Aorta (tissue), 5 donors: Measurements from ENCODE around the gene TRIM8. TPM values are rescaled to one million over a fixed set of nuclear protein-coding genes. Genes with fewer than 3 reads are reported as not detected.

Source experiments
- ATAC-seq: fragments of 200-7000 bp; cut with Tn5 transposase; one replicate; pipeline ENCODE4 v1.9.1; 2022; ENCODE audit warnings: moderate library complexity; ENCODE audit not compliant: low FRiP score
- DNase-seq, 2 donors: peaks; one replicate each; pipeline ENCODE4 v3.0.0-alpha.2; 2020
- H3K27ac ChIP-seq, 2 donors: one replicate each; pipeline ENCODE4 v1.5.1; 2013; ENCODE audit warnings: low read length in 2 of 2, mild to moderate bottlenecking in 2 of 2, moderate library complexity in 2 of 2, control low read depth in 1 of 2, inconsistent platforms in 1 of 2, low read depth in 1 of 2
- H3K27me3 ChIP-seq, 2 donors: one replicate each; pipeline ENCODE4 v1.6.1; 2013; ENCODE audit warnings: control low read depth in 1 of 2, low read length in 1 of 2, mild to moderate bottlenecking in 1 of 2, moderate library complexity in 1 of 2; ENCODE audit not compliant: insufficient read depth in 2 of 2, control insufficient read depth in 1 of 2
- H3K36me3 ChIP-seq, 2 donors: one replicate each; pipeline ENCODE4 v1.6.1; 2013; ENCODE audit warnings: control low read depth in 1 of 2, low read length in 1 of 2, mild to moderate bottlenecking in 1 of 2; ENCODE audit not compliant: insufficient read depth in 2 of 2, control insufficient read depth in 1 of 2
- H3K4me1 ChIP-seq, 2 donors: one replicate each; pipeline ENCODE4 v1.6.1; 2013; ENCODE audit warnings: low read length in 2 of 2, control low read depth in 1 of 2, mild to moderate bottlenecking in 1 of 2, moderate library complexity in 1 of 2; ENCODE audit not compliant: insufficient read depth in 2 of 2, control insufficient read depth in 1 of 2
- H3K4me3 ChIP-seq, 2 donors: one replicate each; pipeline ENCODE4 v1.5.1; 2013; ENCODE audit warnings: low read length in 2 of 2, control low read depth in 1 of 2, mild to moderate bottlenecking in 1 of 2
- H3K9me3 ChIP-seq: one replicate; pipeline ENCODE4 v1.6.1; 2013; ENCODE audit warnings: mild to moderate bottlenecking, low read length; ENCODE audit not compliant: control insufficient read depth
- WGBS, 2 donors: extraction: QIAGEN DNeasy Blood & Tissue Kit; methylation state at CpG; one replicate each; pipeline ENCODE4 v1.1.7; 2013; 5-methylcytosine and 5-hydroxymethylcytosine counted together
- intact Hi-C, 2 donors: fragments of 100-400 bp; cut with DNase I; formaldehyde crosslinking; loops; one replicate each; pipeline versions ENCODE4 v1.14.2 to v1.15.0; 2022
- polyA plus RNA-seq, 2 donors: library from polyadenylated mRNA; stranded (reverse); fragments of 200-250 nt; gene quantifications; one replicate each; pipeline ENCODE4 v1.2.3, GENCODE V29; 2013
- total RNA-seq, 2 donors: library from RNA; stranded (reverse); fragmentation: NEBNext Ultra II Directional; extraction: Animal tissue kit (Norgen Biotek cat#: 25700); gene quantifications; one replicate each; pipeline ENCODE4 v1.2.1, GENCODE V29; 2021
- donor health status: healthy with polysubstance abuse.
- donor health status: Bipolar disorder and iron deficiency.
- donor health status: DM: no; HTN: no; CAD: no.
- donor health status: DM: no; HTN: no; CAD: no.
- donor health status: DM: yes; HTN: yes; CAD: no.

TRIM8 gene
- total and polyA plus RNA-seq, 4 donors = 40.6 to 189 (median 99.2) TPM

GRCh38 chr10:102701796-102702195 lies 57.5 kb downstream of the TRIM8 start:
- H3K27ac ChIP-seq = no peak overlapping the region
- intact Hi-C loops = no loop called here
- WGBS, 2 donors = 96 to 97% methylated on average over 3 of the region's 3 CpGs
- no peaks in the 10 kb centered on the region for H3K9me3 ChIP-seq
- H3K4me1 ChIP-seq = no peaks in the 10 kb centered on the region
- DNase-seq (no peak), ATAC-seq (no peak)
- H3K4me3 ChIP-seq = no peak overlapping the region
- peaks cover 0 to 6% of the 10 kb centered on the region in 2 donors for H3K36me3 ChIP-seq
- no peaks in the 10 kb centered on the region for H3K27me3 ChIP-seq

GRCh38 chr10:102702742-102703141 lies 58.5 kb downstream of the TRIM8 start:
- no peaks in the 10 kb centered on the region for H3K9me3 ChIP-seq
- DNase-seq = no peak
- H3K27me3 ChIP-seq = no peaks in the 10 kb centered on the region
- WGBS, 2 donors = 79% methylated on average over 2 of the region's 2 CpGs
- no peaks in the 10 kb centered on the region for H3K4me1 ChIP-seq
- no peak for ATAC-seq
- H3K27ac ChIP-seq = no peak overlapping the region
- H3K4me3 ChIP-seq = no peak overlapping the region
- peaks cover 0 to 4% of the 10 kb centered on the region in 2 donors for H3K36me3 ChIP-seq
- intact Hi-C loops = no loop called here

GRCh38 chr10:102704915-102705314 lies 60.6 kb downstream of the TRIM8 start:
- Histone ChIP-seq H3K27ac (no peak overlapping the region), H3K36me3 (no peaks in the 10 kb centered on the region), H3K4me3 (no peak overlapping the region), H3K4me1 (no peaks in the 10 kb centered on the region), H3K9me3 (no peaks in the 10 kb centered on the region), H3K27me3 (no peaks in the 10 kb centered on the region)
- intact Hi-C loops = no loop called here
- no peak for ATAC-seq
- 60 to 61% methylated on average over 6 of the region's 6 CpGs for WGBS, 2 donors
- DNase-seq = no peak

- Histone ChIP-seq H3K27ac (no peak overlapping the region), H3K9me3 (no peaks in the 10 kb centered on the region), H3K36me3 (no peaks in the 10 kb centered on the region), H3K27me3 (no peaks in the 10 kb centered on the region), H3K4me3 (no peak overlapping the region), H3K4me1 (no peaks in the 10 kb centered on the region)
- ATAC-seq (no peak), DNase-seq (no peak)
- intact Hi-C loops = no loop called here
- 40 to 70% methylated on average over 2 of the region's 2 CpGs for WGBS, 2 donors
These were observed 61.3 kb downstream of the TRIM8 start for GRCh38 chr10:102705531-102705930.

Other genes starting within 250 kb of the TRIM8 start
- gene NFKB2, start 248.8 kb upstream of the TRIM8 start, total RNA-seq = 10 to 100 TPM; 48.4 to 63.3 TPM
- 10 to 100 TPM in 1 of 2 donors, 1 to 10 TPM in 1; 9.8 to 43.4 TPM for gene NFKB2, start 248.8 kb upstream of the TRIM8 start, polyA plus RNA-seq
- 1 to 10 TPM in 1 of 2 donors, under 1 TPM in 1; 0.16 to 1.4 TPM for gene PSD, start 225.7 kb upstream of the TRIM8 start, total RNA-seq
- under 1 TPM; 0.25 to 0.33 TPM for gene PSD, start 225.7 kb upstream of the TRIM8 start, polyA plus RNA-seq
- gene FBXL15, start 223.6 kb upstream of the TRIM8 start, total RNA-seq = 10 to 100 TPM in 1 of 2 donors, 1 to 10 TPM in 1; 8.7 to 12.1 TPM
- 10 to 100 TPM in 1 of 2 donors, 1 to 10 TPM in 1; 7.0 to 30.5 TPM for gene FBXL15, start 223.6 kb upstream of the TRIM8 start, polyA plus RNA-seq
- gene CUEDC2, start 211.9 kb upstream of the TRIM8 start, total RNA-seq = 10 to 100 TPM; 40.6 to 48.2 TPM
- gene CUEDC2, start 211.9 kb upstream of the TRIM8 start, polyA plus RNA-seq = 10 to 100 TPM; 55.3 to 80.2 TPM
- not detected for gene C10orf95, start 192.9 kb upstream of the TRIM8 start, total RNA-seq
- under 1 TPM in 1 of 2 donors, not detected in 1; 0.36 TPM for gene C10orf95, start 192.9 kb upstream of the TRIM8 start, polyA plus RNA-seq
- gene ACTR1A, start 141.8 kb upstream of the TRIM8 start, total RNA-seq = 10 to 100 TPM; 91.6 to 92.9 TPM
- 10 to 100 TPM; 46.8 to 75.2 TPM for gene ACTR1A, start 141.8 kb upstream of the TRIM8 start, polyA plus RNA-seq
- 10 to 100 TPM; 11.3 to 24.0 TPM for gene SUFU, start 140.5 kb upstream of the TRIM8 start, total RNA-seq
- 1 to 10 TPM; 2.3 to 4.5 TPM for gene SUFU, start 140.5 kb upstream of the TRIM8 start, polyA plus RNA-seq
- gene ARL3, start 69.9 kb downstream of the TRIM8 start, total RNA-seq = 1 to 10 TPM; 8.2 to 8.6 TPM
- 10 to 100 TPM; 17.3 to 18.9 TPM for gene ARL3, start 69.9 kb downstream of the TRIM8 start, polyA plus RNA-seq
- 1 to 10 TPM; 5.1 to 8.3 TPM for gene SFXN2, start 70.2 kb downstream of the TRIM8 start, total RNA-seq
- 1 to 10 TPM; 3.2 to 3.5 TPM for gene SFXN2, start 70.2 kb downstream of the TRIM8 start, polyA plus RNA-seq
- gene WBP1L, start 99.5 kb downstream of the TRIM8 start, total RNA-seq = 10 to 100 TPM; 81.1 to 84.7 TPM
- 10 to 100 TPM; 22.4 to 41.7 TPM for gene WBP1L, start 99.5 kb downstream of the TRIM8 start, polyA plus RNA-seq
- gene CYP17A1, start 192.9 kb downstream of the TRIM8 start, total RNA-seq = under 1 TPM in 1 of 2 donors, not detected in 1; 0.55 TPM
- gene CYP17A1, start 192.9 kb downstream of the TRIM8 start, polyA plus RNA-seq = 1 to 10 TPM in 1 of 2 donors, under 1 TPM in 1; 0.25 to 1.3 TPM
- 10 to 100 TPM; 17.6 to 24.4 TPM for gene BORCS7, start 209.8 kb downstream of the TRIM8 start, total RNA-seq
- gene BORCS7, start 209.8 kb downstream of the TRIM8 start, polyA plus RNA-seq = 10 to 100 TPM; 25.7 to 47.0 TPM
- gene AS3MT, start 225.0 kb downstream of the TRIM8 start, total RNA-seq = 1 to 10 TPM; 1.2 to 3.1 TPM
- 1 to 10 TPM; 4.1 to 4.8 TPM for gene AS3MT, start 225.0 kb downstream of the TRIM8 start, polyA plus RNA-seq